Measurements from ENCODE around the gene VAX1. TPM values are rescaled to one million over a fixed set of nuclear protein-coding genes. Genes with fewer than 3 reads are reported as not detected.
"Not testable (repeated sequence)": the region's sequence is repeated elsewhere in the genome, so short reads cannot be mapped to it uniquely, and the experiment has no call there.

VAX1 gene, protein sequence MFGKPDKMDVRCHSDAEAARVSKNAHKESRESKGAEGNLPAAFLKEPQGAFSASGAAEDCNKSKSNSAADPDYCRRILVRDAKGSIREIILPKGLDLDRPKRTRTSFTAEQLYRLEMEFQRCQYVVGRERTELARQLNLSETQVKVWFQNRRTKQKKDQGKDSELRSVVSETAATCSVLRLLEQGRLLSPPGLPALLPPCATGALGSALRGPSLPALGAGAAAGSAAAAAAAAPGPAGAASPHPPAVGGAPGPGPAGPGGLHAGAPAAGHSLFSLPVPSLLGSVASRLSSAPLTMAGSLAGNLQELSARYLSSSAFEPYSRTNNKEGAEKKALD
- total RNA-seq: not detected in 2 replicates

DNA sequence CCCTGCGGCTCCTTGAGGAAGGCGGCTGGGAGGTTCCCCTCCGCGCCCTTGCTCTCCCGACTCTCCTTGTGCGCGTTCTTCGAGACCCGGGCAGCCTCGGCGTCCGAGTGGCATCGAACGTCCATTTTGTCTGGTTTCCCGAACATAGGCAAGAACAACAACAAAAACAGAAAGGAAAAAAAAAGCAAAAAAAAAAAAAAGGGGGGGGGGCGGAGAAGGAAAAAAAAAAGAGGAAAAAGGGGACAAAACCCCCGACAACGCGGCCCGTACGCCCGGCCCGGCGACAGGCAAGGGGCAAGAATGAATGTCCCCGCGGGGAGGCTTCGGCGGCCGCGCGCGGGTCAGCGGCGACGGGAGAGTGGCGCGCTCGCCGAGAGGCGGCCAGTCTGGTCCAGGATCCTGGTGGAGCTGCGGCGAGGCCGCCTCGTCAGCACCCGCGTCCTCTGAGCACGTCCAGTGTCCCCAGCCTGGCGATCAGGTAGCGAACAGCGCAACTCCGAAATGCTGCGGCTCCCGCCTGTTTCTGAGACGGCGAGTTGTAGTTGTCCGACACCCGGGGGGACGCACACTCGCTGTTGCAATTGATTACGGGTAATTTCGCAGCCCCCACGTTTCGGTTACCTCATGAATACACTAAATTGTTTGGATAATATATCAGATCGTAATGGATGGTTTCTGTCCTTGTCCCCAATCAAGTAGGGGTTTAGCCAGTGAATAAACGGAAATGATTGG is at the start of gene VAX1:
TSS of gene VAX1 (minus strand) at position 360 of the 732 bp plus-strand sequence. CDS start at position 146, 214 bp downstream.
- intact Hi-C loops (cut with micrococcal nuclease): no loop called here

DNA sequence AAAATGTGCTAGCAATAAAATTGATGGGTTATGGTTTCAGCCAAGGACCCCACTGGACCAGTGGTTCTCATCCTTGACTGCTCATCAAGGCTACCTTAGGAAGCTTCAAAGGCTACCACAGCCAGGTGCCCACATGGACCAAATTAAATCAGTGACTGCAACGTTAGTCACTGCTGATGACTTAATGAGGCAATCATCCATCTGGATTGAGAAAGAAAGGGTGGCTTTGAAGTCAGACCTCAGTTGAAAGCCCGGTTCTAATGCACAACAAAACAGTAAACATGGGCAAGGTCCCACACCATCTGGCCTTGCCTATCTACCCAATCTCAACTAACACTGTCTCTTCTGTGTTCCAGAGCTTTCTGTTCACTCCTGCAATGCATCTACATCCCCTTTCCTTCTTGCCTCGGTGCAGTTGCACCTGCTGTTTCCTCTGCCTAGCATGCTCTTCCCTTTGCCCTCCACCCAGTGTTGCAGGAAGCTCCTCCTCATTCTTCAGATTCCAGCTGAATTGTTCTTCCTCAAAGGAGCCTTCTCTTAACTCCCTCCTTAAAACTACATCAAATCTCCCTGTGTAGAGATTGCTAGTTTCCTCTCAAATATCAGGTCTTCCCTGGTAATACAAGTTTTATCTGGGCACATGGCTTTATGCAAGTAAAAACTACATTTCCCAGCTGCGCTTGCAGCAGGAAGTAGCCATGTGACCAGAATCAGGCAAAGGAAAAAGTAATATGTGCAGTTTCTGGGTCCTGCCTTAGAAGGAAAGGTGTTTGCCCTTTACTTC is 49.0 kb upstream of the VAX1 start:
- intact Hi-C loops (cut with micrococcal nuclease): no loop called here

DNA sequence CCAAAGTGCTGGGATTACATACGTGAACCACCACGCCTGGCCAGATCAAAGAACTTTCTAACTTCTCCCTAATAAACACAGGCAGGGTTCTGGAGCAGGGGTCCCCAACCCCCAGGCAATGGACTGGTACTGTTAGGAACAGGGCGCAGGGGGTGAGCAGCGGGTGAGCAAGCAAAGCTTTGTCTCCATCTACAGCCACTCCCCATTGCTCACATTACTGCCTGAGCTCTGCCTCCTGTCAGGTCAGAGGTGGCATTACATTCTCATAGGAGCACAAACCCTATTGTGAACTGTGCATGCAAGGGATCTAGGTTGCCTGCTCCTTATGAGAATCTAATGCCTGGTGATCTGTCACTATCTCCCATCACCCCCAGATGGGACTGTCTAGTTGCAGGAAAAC is 47.7 kb upstream of the VAX1 start:
- intact Hi-C loops (cut with micrococcal nuclease): not testable (repeated sequence)

DNA sequence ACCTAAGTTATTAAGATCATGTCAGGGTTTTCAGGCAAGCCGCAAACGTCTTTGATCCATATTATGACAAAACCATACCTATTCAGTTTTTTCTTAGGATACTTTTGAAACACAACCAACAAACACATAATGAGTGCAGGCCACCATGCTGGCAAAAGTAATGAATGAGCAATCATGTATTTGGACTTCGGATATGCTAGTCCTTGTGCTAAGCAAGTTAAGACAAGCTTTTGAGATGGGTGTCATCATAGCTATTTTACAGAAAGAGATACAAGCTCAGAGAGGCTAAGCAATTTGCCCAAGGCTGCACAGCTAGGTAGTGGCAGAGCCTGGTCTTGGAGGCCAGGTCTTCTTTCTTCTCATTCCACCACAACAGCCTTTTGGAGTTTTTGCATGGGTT is 46.8 kb upstream of the VAX1 start:
- intact Hi-C loops (cut with micrococcal nuclease): no loop called here

DNA sequence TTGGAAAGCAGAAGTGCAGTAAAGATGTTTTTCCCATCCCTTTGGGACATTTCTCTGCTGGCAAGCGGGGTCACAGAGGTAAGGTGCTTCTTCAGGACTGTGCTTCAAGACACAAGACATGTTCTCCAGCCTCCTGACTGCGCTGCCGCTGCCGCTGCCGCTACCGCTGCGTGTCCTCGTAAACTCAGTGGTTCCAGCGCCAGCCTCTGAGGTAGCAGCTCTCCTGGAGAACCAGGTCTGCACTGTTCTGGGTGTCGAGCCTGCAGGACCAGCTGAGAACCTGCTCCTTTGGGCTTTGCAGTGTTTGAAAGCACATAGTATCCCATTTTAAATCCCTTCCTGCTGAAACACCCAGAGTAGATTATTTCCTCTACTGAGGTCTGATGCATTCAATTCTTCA is 46.2 kb upstream of the VAX1 start:
- intact Hi-C loops (cut with micrococcal nuclease): no loop called here

DNA sequence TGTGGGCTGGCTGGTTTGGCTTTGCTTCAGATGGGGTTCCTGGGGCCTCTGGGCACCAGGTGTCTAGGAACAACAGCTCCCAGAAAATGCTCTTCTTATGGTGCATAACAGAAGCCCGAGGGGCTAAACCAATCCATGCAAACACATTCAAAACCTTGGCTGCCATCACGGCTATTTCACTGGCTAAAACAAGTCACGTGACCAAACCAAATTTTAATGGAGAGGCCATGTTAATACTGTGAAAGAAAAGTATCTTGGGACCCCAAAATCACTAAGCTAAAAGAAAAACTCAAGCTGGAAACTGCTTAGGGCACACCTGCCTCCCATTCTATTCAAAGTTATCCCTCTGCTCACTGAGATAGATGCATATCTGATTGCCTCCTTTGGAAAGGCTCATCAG is 40.1 kb upstream of the VAX1 start:
- intact Hi-C loops (cut with micrococcal nuclease): loop anchor here (10.0 kb wide), 1 partner anchor 173 kb away; the partner anchor contains the start of gene SHTN1

DNA sequence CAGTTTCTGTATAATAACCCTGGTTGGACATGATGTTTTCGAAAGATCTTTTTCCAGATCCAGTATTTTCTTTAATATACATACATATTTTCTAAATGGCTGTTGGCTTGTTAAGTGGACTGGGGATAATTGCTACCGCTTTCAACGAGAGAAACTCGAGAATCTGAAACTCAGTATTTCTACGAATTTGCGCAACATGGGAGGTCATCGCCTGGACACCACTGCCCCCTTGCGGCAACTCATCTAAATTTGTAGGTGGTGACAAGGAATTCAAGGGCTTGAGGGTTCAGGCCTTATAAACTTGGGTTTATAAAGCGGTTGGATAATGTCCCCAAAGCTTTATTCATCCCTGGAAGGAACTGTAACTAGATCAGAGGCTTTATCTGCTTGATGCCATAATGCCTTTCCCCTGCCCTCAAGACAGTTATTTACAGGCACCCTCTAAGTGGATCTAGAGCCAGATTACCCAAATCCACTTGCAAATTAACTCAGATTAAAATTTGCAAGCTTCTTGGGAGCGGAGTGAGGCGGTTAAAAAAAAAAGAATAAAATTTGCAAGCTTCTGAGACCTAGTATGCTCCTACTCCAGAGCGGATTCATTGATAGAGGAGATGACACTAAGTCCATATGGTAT is 37.9 kb upstream of the VAX1 start:
- intact Hi-C loops (cut with micrococcal nuclease): loop anchor here (1.0 to 10.0 kb wide), 5 partner anchors 8 to 494 kb away; partner anchors contain the start of gene SHTN1

DNA sequence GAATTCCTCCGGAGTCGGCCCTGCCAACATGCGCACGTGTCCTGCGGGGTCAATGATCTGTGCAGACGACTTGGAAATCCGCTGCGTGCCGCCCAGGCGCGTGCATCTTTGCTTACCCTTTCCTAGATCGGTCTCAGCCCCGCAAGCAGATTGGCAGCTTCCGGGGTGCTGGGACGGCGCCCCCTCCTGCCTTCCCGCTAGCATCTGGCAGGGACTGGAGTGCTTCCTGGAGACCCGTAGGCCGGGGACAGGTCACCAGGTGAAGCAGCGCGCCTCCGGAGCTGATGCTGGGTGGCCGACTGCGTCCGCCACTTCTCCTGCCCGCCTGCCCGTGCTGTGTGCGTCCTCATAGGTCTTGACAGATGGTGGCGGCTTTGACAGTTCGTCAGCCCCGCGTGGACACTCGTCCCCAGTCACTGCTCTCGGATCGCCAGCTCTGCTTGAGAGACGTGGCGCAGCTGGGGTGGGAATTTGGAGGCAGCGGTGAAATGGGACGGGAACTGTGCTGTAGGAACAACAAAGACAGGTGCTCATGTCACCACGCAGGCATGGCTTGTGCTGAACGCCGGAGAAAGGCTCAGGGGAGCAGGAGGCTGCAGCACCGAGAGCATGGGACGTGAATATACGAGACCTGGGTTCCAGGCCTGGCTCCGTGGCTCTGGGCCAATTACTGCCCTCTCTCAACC is 37.3 kb upstream of the VAX1 start:
- intact Hi-C loops (cut with micrococcal nuclease): loop anchor here (1.0 to 10.0 kb wide), 3 partner anchors 171 to 387 kb away; partner anchors contain the start of gene SHTN1

DNA sequence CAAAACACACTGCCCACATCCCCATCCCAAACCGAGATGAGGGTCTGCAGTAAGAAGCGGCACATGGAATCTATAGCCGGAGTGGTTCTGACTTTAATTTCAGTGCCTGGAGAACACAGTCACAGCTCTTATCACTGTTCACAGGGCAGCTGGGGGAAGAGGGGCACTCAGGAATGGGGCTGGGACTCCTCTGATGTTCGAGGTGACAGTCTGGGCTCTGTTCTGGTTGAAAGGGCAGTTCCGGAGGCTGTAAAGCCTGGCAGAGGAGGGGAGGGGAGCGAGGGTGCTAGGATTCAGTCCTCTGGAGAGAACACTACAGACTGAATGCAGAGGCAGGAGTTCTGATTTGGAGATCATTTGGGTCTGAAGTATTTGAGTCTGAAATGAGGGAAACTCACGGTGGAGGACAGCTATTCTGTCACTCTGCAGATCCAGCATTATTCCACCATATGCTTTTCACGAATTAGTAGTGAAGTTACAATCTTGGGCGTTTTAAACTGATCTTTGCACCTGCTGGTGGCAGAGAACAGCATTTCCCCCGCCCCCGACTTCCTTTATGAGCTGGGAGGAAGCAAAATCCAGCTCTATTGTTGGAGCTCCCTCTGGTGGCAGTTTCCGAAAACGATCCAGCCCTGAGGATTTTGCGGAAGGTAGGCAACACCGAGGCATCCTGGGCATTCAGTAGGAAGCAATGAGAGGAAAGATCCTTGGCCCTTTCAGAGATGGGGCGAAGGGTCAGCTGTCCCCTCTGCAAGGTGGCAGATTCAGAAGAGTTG is 36.6 kb upstream of the VAX1 start:
- intact Hi-C loops (cut with micrococcal nuclease): loop anchor here (1.0 to 10.0 kb wide), 4 partner anchors 170 to 386 kb away; partner anchors contain the start of genes ENO4 and SHTN1

DNA sequence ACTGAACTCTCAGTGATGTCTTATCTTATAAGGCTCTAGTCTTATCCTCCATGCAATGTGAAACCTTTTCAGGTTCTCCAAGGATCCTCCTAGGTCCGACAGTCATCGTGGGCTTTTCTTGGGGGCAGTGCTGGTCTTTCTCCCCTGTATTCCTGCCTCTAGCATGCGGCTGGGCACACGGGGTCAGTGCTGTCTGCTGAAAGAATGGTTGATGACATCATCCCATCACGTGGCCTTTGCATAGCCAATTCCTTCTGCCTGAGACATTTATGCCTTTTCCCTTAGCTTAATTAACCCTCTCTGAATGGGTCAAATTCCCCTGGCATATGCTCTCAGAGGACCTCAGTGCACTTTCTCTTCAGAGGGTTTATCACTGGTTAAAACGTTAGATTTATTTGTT is 32.2 kb upstream of the VAX1 start:
- intact Hi-C loops (cut with micrococcal nuclease): loop anchor here (5.0 to 10.0 kb wide), 2 partner anchors 165 to 323 kb away; partner anchors contain the start of genes ENO4 and SHTN1

DNA sequence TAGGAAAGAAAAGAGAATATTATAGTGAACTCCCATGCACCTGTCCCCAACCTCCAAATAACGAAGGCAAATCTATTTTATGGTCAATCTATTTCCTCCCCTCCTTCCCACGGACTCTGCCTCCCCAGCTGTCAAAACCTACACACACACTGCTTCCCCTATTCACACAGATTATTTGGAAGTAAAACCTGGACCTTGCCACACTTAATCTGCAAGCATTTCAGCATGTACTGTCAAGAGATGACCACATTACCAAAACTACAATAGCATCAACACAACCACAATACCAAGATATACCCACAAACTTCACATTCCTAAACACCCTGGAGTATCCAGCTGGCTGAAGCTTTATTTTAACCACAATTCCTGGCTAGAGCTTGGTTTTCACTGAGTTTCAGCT is 31.4 kb upstream of the VAX1 start:
- intact Hi-C loops (cut with micrococcal nuclease): loop anchor here (5.0 to 10.0 kb wide), 2 partner anchors 373 to 895 kb away; partner anchors contain the start of genes EMX2 and GFRA1

DNA sequence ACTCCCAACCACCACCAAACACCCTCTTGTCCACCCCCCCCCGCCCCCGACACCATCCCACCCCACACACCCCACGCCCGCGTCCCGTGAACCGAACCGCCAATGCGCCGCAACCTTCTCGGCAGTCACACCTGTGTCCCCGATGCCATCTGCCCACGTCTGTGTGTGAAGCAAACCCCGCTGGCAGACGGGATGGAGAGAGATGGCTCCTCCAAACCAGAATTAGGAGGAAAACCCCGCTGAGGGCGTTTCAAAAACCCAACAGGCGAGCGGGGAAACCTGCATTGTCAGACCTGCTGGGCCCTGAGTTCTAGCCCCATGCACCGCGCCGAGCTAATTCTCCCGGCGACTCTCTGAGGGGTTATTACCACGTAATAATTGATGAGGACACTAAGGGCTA is 30.7 kb upstream of the VAX1 start:
- intact Hi-C loops (cut with micrococcal nuclease): loop anchor here (1.0 to 10.0 kb wide), 3 partner anchors 8 to 894 kb away; partner anchors contain the start of genes EMX2 and GFRA1

DNA sequence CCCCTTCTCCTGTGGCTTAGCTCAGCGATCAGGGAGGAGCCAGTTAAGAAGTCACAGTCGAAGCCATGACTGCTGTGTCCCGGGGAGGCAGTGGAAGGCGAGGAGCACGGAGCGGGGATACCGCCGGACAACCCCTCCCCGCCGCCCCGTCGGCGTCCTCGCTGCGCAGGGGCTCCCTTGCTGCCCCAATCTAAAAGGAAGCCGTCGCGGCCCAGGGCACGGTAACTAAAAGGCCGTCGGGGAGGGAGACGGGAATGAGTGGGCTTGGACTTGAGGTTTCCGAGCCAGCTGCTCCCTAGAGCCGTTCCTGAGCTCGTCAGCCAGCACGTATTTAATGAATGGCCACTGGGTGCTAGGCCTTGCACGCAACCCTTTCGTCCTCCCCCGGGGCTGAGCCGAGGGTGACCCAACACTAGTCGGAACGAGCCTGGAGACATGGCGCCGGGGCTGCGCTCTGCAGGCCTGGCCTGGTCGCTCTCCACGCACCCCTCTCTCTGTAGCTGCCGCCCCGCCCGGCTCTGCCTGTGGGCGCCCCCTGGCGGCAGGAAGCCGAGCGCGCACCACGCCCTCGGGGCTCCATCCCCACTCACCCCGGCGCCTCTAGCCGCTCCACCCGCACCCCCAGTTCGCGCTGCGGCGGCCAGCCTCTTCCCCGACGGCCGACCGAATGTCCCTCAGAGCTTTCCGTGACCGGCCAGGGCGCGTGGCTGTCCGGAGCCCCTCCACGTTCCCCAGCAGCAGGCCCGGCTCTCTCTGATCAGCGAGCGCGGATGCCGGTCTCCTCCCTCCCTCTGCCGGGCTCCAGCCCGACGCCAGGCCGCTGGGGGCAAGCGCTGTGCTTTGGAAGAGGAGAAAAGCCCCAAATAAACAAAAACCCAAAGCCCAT is 30.0 kb upstream of the VAX1 start:
- intact Hi-C loops (cut with micrococcal nuclease): loop anchor here (1.0 to 10.0 kb wide), 3 partner anchors 8 to 893 kb away; partner anchors contain the start of genes EMX2 and GFRA1

DNA sequence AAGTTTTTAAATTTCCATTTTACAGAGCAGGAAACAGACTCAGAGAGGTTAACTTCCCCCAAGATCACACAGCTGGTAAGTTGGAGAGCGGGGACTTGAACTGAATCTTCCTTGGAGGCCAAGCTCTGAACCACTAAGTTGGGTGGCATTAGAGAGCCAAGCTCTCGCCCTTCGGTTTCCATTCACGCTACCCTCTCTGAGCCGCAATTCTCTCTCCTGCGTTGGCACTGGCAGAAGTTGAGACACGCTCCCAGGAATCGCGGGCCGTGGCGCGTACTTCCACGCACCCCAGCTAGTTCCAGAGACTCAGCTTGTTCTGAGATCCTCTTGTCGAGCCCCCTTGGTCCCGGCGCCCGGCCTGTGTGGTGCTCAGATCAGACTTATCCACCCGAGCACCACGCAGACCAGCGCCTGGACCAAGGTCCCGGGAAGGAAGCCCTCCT is 29.3 kb upstream of the VAX1 start:
- intact Hi-C loops (cut with micrococcal nuclease): loop anchor here (5.0 to 10.0 kb wide), 2 partner anchors 375 to 893 kb away; partner anchors contain the start of genes EMX2 and GFRA1

DNA sequence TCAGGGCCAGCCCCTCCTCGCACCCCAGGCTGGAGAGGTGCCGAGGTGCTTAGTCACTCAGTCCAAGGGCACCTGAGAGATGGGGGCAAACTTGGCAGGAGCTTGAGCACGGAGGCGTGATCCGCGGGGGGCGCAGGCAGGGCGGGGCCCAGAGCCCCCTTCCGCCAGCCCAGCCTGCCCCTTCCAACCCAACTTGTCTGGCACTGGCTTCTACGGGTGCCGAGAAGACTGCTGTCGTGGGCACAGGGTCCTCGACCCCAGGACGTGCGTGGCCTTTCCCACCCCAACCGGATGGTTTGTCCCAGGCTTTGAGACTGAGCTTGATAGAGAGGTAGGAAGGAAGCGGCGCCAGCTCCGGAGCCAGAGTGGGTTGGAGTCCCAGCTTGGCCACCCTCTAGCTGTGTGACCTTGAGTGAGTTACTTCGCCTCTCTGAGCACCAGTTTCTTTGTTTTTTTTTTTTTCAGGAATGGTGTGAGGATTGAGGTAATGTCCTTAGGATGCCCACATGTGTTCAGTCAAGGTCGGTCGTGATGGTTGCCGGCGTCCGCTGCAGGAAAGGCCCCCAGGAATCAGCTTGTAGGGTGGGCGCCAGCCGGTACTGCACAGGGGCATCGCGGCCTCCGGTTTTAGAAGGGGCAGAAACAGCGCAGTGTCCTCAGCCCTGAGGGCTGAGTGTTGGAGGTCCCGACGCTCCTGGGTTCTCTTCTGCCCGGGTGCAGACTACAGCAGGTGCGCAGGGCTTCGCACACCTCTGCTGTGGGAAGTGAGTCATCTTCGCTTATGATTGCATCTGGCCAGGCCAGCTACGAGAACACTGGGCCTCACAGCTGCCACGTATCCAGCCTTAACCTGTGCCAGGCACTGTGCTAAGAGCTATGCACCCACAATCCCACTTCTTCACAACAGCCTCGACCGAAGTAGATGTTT is 28.6 kb upstream of the VAX1 start:
- intact Hi-C loops (cut with micrococcal nuclease): loop anchor here (5.0 to 10.0 kb wide), 2 partner anchors 376 to 892 kb away; partner anchors contain the start of genes EMX2 and GFRA1

DNA sequence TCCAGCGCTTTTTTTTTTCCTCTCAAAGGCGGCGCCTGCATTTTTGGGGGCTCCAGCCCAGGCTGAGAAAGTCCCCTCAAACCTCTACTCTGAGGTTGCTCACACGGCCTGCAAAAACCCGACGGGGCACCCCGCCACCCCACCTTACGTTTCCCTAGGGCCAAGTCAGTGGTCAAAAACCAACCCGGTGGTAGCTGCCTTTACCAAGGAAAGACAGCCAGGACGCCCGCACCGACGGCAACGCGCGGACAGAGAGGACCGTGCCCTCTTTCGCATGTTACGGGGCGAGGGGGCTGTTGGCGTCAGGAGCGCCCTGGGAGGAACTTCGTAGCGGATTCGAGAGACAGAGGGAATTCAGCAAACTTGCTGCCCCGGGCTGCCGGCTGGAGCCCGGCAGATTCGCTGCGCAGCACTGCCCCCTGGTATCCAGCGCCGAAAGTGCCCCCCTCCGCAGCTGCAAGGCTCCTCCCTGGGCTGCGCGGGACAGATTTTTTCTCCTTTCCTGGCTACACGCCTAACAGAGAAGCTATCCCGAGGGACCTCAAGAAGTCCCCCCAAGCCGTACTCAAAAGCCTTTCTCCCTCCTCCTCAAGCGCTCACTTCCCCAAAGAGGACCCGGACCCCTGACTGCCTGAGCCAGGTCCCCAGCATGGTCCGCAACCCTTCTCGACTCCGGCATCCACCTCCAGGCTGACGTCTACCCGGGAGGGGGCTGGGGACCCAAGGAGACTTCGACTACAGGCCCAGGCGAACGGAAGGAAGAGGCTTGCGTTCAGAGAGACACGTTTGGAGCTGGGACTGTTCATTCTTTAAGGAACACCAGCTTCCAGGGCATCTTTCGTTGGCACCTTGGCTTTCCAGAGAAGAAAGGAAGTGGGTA is 27.7 kb upstream of the VAX1 start:
- intact Hi-C loops (cut with micrococcal nuclease): loop anchor here (1.0 to 10.0 kb wide), 3 partner anchors 30 to 891 kb away; partner anchors contain the start of genes EMX2 and GFRA1
